Fibroblast of skin of left biceps (primary cell): ENCODE measurements around the gene CUEDC1.

Source experiments
- DNase-seq, 2 experiments: peaks; one replicate each; pipeline ENCODE4 v3.0.0-alpha.2; 2013; ENCODE audit warnings: low read depth in 2 of 2

CUEDC1 gene

DNA sequence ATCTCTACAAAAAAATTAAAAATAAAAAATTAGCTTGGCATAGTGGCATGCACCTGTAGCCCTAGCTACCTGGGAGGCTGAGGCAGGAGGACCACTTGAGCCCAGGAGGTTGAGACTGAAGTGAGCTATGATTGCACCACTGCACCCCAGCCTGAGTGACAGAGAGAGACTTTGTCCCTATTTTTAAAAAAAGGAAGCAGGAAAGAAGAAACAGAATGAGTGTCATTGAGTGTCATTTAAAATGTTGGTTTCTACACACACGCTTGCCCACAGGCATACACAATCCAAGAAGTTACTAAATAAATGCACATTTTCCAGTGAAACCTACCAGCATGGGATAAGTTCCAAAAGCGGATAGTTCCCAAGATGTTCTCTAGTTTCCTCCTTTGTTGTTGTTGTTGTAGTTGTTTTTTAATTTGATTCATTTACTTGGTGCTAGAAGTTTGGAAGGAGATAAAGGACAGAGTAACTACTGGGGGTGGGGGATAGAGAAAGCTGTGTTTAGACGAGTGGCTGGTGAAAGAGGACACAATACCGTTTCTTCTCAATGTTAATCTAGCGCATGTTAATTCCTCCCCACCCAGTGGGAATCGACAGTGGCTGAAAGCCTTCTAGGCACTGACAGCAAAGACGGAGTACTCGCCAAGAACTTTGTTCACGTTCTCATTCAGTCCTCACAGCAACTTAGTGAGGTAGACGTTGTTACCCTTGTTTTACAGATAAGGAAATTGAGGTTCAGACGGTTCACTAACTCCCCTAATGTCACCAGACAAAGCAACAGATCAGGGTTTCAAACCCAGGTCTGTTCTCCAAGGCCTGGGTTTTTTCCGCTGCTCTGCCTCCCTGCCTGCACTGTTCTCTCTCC is 122.7 kb downstream of the CUEDC1 start:
- no peak for DNase-seq

DNA sequence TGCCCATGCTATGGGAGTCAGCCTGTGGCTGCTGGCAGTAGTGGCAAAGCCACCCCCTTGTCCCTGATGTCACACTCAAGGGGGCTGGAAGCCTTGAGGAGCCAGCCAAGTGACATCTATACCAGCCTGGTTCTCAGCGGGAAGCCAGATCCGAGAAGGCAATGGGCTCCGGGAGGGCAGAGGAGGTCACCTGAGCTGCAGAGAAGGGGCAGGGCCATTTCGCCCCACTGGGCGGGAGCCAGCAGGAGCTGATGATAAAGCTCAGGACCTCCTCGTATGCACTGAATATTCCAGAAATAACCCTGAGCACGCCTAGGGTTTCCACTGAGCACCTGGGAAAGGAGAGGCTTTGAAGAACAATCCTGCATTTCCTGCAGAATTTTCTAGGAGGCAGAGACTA is 124.3 kb downstream of the CUEDC1 start:
- DNase-seq = no peak

DNA sequence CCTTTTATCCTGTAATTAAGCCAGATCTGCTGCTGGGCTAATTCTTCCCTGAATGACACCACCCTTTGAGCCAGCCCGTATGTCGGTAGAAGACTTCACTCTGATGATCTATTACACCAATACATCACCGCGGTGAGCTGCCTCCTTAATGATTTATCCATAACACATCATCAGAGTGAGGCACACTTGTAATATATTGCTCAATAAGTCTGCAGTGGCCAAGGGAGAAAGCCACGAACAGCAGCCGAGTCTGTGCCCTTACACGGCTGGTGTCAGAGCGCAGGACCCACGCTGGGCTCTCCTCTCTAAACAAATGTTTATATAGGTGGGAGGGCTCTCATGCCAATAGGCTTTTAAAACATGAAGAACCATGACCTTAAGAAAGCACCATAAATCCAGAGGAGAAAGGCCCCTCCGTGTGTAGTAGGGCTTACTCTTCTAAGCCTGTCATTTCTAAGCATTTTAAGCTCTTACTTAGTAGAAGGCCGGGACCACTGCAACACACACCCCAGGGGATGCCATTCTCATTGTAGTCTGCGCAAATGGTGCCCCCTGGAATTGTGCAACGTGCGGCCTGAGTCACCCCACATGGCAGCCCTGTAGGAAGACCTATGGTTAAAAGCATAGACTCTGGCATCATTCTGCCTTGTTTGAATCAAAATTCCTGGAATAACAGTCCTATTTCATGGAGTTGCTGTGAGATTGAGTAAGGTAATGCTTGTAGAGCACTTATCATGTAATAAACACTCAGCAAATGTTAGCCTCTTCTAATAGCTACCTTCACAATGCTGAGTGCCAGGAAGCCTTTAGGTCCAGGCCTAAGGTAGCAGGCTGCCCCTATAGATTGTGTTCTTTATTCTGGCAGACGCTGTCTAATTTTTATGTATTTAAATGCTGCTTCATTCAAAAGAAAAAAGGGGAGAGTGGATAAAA is 131.5 kb downstream of the CUEDC1 start:
- DNase-seq = no peak

DNA sequence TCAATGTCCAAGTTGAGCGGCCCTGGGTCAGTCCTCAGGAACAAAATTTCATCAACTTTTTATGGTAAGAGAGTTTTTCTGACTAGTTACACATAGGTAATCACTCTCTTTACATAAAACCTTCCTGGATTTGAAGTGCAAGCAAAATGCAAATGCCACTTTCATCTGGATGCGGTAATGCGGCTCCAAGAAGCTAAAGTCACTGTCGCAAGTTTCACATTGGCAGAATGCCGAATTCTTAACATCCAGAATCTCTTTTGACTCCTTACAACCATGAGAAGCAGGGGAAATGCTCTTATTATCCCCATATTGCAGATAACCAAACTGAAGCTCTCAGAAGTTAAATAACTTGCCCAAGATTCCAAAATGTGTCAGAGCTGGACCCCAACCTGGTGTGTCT is 135.3 kb downstream of the CUEDC1 start:
- no peak for DNase-seq

DNA sequence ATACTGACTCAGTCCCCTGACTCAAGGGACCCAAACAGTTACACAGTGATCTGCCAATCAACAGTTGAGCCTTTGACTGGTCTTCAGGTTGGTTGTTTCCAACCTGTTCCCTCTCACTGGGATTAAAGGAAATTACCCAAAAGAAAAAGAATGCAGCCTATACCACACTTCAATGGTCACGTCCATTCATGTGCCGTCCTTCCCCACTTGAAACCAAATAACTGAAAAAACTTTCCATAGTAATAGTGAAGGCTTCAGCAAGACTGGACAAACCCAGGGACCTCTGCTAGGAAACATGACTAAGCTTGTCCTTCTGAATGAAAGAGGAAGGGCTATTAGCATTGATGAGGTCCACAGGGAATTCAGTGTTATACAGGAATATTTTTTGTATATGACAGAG is 135.9 kb downstream of the CUEDC1 start:
- no peak for DNase-seq

DNA sequence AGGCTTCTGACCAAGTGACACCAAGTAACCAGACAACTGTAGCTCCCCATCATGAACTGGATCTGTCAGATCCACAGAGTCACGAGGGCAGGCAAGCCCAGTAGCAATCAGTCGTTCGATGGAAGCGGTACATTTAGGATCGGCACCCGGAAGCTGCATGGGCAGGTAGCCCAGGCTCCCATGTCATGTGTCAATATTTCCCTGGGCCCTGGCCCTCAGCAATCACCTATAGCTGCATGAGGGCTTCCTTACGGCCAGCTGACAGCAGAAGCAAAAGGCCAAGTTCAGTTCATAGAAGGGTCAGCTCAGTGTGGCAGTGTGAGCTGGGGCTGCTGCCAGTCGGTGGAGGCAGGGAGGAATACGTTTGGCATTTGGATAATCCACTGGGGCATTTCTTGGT is 137.1 kb downstream of the CUEDC1 start:
- no peak for DNase-seq

DNA sequence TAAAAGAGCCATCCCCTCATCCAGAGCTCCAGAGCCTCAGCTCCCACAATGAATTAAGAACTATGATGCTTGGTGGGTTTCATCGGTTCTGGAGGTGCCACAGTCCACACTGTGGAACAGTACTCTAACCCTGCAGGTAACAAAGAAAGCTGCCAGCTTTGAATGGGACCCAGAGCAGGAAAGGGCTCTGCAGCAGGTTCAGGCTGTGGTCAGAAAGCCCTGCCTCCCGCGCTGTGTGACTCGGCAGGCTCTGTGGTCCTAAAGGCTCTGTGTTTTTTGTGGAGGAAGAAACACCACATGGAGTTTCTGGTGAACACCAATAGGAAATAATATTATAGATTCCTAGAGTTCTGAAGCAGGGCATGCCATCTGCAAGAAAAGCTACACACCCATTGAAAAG is 137.9 kb downstream of the CUEDC1 start:
- no peak for DNase-seq

DNA sequence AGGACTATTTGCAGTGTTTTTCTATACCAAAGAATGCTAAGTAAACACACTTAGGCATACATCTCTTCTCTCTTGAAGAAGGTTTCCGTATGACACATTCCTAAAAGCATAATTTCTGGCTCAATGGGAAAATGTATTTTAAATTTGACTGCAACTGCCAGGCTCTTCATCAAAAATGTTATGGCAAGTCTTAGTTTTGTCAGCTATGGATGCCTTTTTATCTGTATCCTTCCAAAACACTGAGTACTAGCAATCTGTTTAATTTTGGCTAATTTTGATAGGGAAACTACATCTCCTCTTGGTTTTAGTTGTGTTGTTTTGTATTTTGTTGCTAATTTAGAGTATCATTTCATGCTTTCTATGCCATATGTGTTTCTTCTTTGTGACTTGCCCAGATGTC is 140.8 kb downstream of the CUEDC1 start:
- DNase-seq = no peak

DNA sequence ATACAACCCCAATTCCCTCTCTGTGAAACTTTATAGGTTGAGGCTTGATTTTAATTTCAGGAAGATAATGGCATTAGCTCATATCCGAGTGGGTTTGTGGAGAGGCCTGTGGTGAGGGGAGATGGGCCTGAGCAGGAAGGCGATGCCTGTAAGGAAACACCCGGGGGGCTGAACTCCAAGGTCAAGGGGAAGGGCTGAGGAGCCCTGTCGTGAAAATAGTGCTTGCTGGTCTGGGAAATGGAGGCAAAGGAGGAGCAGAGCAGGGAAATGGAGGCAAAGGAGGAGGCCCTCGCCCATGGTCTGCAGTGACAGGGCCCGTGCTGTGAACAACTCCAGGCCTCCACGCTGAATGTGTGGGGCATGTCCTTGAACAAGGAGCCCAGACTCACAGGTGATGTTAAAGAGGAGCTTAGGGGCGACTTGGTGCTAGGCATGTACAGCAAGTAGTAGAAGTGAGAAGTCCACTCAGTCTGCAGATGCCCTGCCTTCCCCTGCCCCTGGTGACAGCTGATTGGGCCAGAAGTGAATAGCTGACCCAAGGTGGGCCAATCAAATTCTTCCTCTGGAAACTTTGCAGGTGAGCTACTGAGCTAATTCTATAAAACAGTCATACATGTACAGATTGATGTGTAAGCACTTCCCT is 143.5 kb downstream of the CUEDC1 start:
- DNase-seq = no peak
